ENCODE measurements around the gene RASAL1. TPM values are rescaled to one million over a fixed set of nuclear protein-coding genes. Genes with fewer than 3 reads are reported as not detected.

RASAL1 gene
- total RNA-seq, 1 donor from 2014 or later = 0.26 TPM

GRCh38 chr12:113180333-113180732 lies 44.8 kb upstream of the RASAL1 start:
- FAIRE-seq (peak; percentile 18), DNase-seq (ENCODE audit: low read depth) (no peak)
- Histone ChIP-seq H3K36me3 (ENCODE audit: control insufficient read depth, insufficient read depth, low read length) (peaks cover 38% of the 10 kb centered on the region), H3K4me3 (ENCODE audit: low read depth, low read length) (no peak overlapping the region), H3K27me3 (ENCODE audit: control insufficient read depth, insufficient read depth, low read length) (no peaks in the 10 kb centered on the region)
- TF ChIP-seq CTCF (IDR thresholded peaks at IDR 0.05; ENCODE audit: insufficient read depth, low read length, severe bottlenecking) = no peak

GRCh38 chr12:113179023-113179422 lies 43.5 kb upstream of the RASAL1 start:
- Histone ChIP-seq H3K27me3 (ENCODE audit: control insufficient read depth, insufficient read depth, low read length) (no peaks in the 10 kb centered on the region), H3K36me3 (ENCODE audit: control insufficient read depth, insufficient read depth, low read length) (peaks cover 44% of the 10 kb centered on the region), H3K4me3 (ENCODE audit: low read depth, low read length) (no peak overlapping the region)
- FAIRE-seq (no peak), DNase-seq (ENCODE audit: low read depth) (no peak)
- no peak for TF ChIP-seq CTCF (IDR thresholded peaks at IDR 0.05; ENCODE audit: insufficient read depth, low read length, severe bottlenecking)

- Histone ChIP-seq H3K27me3 (ENCODE audit: control insufficient read depth, insufficient read depth, low read length) (no peaks in the 10 kb centered on the region), H3K36me3 (ENCODE audit: control insufficient read depth, insufficient read depth, low read length) (peaks cover 57% of the 10 kb centered on the region), H3K4me3 (ENCODE audit: low read depth, low read length) (no peak overlapping the region)
- DNase-seq (ENCODE audit: low read depth) (peak; percentile 47), FAIRE-seq (no peak)
- TF ChIP-seq CTCF (IDR thresholded peaks at IDR 0.05; ENCODE audit: insufficient read depth, low read length, severe bottlenecking) = peak; percentile 99
Observed at GRCh38 chr12:113174461-113175384, 39.2 kb upstream of the RASAL1 start.

GRCh38 chr12:113173081-113173698 lies 37.6 kb upstream of the RASAL1 start:
- peaks cover 56% of the 10 kb centered on the region for H3K36me3 ChIP-seq (ENCODE audit: control insufficient read depth, insufficient read depth, low read length)
- no peak for FAIRE-seq
- no peaks in the 10 kb centered on the region for H3K27me3 ChIP-seq (ENCODE audit: control insufficient read depth, insufficient read depth, low read length)
- no peak overlapping the region for H3K4me3 ChIP-seq (ENCODE audit: low read depth, low read length)
- no peak for TF ChIP-seq CTCF (IDR thresholded peaks at IDR 0.05; ENCODE audit: insufficient read depth, low read length, severe bottlenecking)
- no peak for DNase-seq (ENCODE audit: low read depth)

- Histone ChIP-seq H3K27me3 (ENCODE audit: control insufficient read depth, insufficient read depth, low read length) (no peaks in the 10 kb centered on the region), H3K36me3 (ENCODE audit: control insufficient read depth, insufficient read depth, low read length) (peaks cover 49% of the 10 kb centered on the region), H3K4me3 (ENCODE audit: low read depth, low read length) (no peak overlapping the region)
- TF ChIP-seq CTCF (IDR thresholded peaks at IDR 0.05; ENCODE audit: insufficient read depth, low read length, severe bottlenecking) = no peak
- FAIRE-seq (peak; percentile 40), DNase-seq (ENCODE audit: low read depth) (no peak)
Observed at GRCh38 chr12:113172185-113172584, 36.6 kb upstream of the RASAL1 start.

Data from bronchial epithelial cell (primary cell).